Activated CD4-positive, alpha-beta memory T cell treated with anti-CD3 and anti-CD28 coated beads for 36 hours (primary cell): ENCODE results near the gene AP5S1. TPM values are rescaled to one million over a fixed set of nuclear protein-coding genes. Genes with fewer than 3 reads are reported as not detected.
A peak's percentile ranks its signal among the peaks of the same experiment; 100 is the strongest.
"Not testable (repeated sequence)": the region's sequence is repeated elsewhere in the genome, so short reads cannot be mapped to it uniquely, and the experiment has no call there.

ENCODE experiments used
- CTCF ChIA-PET: fragments of 350-600 bp; sonication (Branson Sonifier 250); formaldehyde crosslinking; loops from one replicate; lab custom pipeline; 2021; ENCODE audit warnings: antibody characterized with exemption, inconsistent platforms; lab: Charles Lee
- POLR2A ChIA-PET: fragments of 350-600 bp; sonication (Branson Sonifier 250); formaldehyde crosslinking; loops from one replicate; lab custom pipeline; 2021; ENCODE audit warnings: antibody characterized with exemption; lab: Charles Lee
- DNase-seq: peaks from one replicate; pipeline ENCODE4 v3.0.0-alpha.2; 2020
- H3K27ac Mint-ChIP-seq: one replicate; pipeline ENCODE4 v1.8.0; 2021; ENCODE audit warnings: mixed read lengths
- H3K27me3 Mint-ChIP-seq: one replicate; pipeline ENCODE4 v1.8.0; 2021; ENCODE audit warnings: mixed read lengths
- H3K36me3 Mint-ChIP-seq: one replicate; pipeline ENCODE4 v1.8.0; 2021; ENCODE audit warnings: mixed read lengths
- H3K4me1 Mint-ChIP-seq: one replicate; pipeline ENCODE4 v1.8.0; 2021; ENCODE audit warnings: low read depth, mixed read lengths
- H3K4me3 Mint-ChIP-seq: one replicate; pipeline ENCODE4 v1.8.0; 2021; ENCODE audit warnings: mild to moderate bottlenecking, mixed read lengths
- H3K9me3 Mint-ChIP-seq: one replicate; pipeline ENCODE4 v1.8.0; 2021; ENCODE audit warnings: mixed read lengths
- intact Hi-C: fragments of 100-400 bp; cut with micrococcal nuclease; formaldehyde crosslinking; loops from one replicate; pipeline ENCODE4 v1.15.1; 2023
- total RNA-seq, 2 experiments: library from RNA; stranded (reverse); gene quantifications; one replicate each; pipeline ENCODE4 v1.2.3, GENCODE V29; 2021

The AP5S1 gene
- total RNA-seq, 2 experiments from 2014 or later, result 9.1 to 10.0 TPM

DNA sequence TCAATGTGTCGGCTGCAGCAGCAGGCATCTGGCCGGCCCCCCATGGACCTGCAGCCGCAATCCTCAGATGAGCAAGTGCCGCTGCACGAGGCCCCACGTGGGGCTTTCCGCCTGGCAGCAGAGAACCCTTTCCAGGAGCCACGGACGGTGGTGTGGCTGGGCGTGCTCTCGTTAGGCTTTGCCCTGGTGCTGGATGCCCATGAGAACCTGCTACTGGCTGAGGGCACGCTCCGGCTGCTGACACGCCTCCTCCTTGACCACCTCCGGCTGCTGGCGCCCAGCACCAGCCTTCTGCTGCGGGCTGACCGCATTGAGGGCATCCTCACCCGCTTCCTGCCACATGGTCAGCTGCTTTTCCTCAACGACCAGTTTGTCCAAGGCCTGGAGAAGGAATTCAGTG is 3.5 kb downstream of the AP5S1 start:
- no peak for DNase-seq
- Mint-ChIP-seq H3K36me3 (peaks cover 6% of the 10 kb centered on the region), H3K27ac (no peak overlapping the region), H3K27me3 (no peaks in the 10 kb centered on the region), H3K4me3 (no peak overlapping the region), H3K9me3 (no peaks in the 10 kb centered on the region), H3K4me1 (peaks cover 16% of the 10 kb centered on the region)
- ChIA-PET POLR2A (no interaction called here), CTCF (interaction anchor here (1.1 kb wide), 1 partner anchor 113 kb away, joined by 4 read pairs; no protein-coding TSS in a partner anchor)
- intact Hi-C loops, result no loop called here

DNA sequence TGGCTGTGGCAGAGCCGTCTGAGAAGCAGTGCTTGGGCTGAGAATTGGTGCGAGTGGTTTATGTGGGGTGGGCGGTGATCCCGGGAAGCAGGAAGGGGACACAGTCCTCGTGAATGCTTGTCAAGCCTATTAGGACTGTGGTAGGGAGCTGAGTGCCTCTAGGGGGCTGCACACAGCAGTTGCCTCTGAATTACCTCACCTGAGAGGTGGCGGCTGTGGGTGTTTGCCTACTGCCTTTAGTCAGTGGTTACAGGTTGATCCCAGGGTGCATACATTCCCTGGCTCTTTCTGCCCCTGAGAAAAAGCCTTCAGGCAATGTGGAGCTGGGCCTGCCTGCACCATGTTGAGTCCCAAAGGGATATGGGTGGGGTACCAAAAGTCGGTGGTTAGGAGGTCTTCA is 5.2 kb downstream of the AP5S1 start:
- intact Hi-C loops, result no loop called here
- POLR2A ChIA-PET, result no interaction called here
- CTCF ChIA-PET, result no interaction called here

DNA sequence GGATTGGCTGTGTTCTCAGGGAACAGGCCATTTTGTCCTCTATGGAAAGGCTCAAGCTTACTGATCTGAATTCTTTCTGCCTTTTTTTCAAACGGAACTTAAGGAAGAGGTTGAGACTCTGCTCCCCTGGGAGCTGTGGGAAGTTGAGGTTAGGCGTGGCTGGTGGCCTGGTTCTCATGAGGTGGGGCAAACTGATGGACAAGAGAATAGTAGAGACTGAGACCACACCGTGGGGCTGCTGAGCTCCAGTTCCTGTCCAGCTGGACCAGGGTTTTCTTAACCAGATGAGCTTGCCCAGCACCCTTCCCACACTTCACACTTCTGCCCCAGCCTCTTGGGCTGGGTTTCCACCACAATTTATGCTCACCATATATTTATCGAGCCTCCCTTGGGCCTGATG is 6.1 kb downstream of the AP5S1 start:
- CTCF ChIA-PET, result interaction anchor here (0.8 kb wide), 1 partner anchor 29 kb away, joined by 3 read pairs; no protein-coding TSS in a partner anchor
- H3K4me3 Mint-ChIP-seq, result no peak overlapping the region

More for the DNA sequence above, 5.2 kb downstream of the AP5S1 start:
- no peak overlapping the region for H3K4me3 Mint-ChIP-seq
- H3K27me3 Mint-ChIP-seq, result no peaks in the 10 kb centered on the region
- no peak for DNase-seq
- no peak overlapping the region for H3K27ac Mint-ChIP-seq
- no peaks in the 10 kb centered on the region for H3K9me3 Mint-ChIP-seq
- H3K4me1 Mint-ChIP-seq, result peaks cover 7% of the 10 kb centered on the region
- peaks cover 6% of the 10 kb centered on the region for H3K36me3 Mint-ChIP-seq

DNA sequence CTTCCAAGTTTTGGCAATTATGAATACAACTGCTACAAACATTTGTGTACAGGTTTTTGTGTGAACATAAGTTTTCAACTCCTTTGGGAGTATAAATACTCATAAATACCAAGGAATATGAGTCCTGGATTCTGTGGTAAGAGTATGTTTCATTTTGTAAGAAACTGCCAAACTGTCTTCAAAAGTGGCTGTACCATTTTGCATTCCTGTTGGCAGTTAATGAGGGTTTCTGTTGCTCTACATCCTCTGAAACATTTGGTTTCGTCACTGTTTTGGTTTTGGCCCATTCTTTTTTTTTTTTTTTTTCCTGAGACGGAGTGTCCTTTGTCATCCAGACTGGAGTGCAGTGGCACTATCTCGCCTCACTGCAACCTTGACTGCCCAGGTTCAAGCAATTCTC is 8.5 kb downstream of the AP5S1 start:
- no peak overlapping the region for H3K4me3 Mint-ChIP-seq
- intact Hi-C loops, result no loop called here
- ChIA-PET CTCF (interaction anchor here (0.9 kb wide), 1 partner anchor 79 kb away, joined by 3 read pairs; no protein-coding TSS in a partner anchor), POLR2A (no interaction called here)
- H3K9me3 Mint-ChIP-seq, result no peaks in the 10 kb centered on the region
- H3K27me3 Mint-ChIP-seq, result no peaks in the 10 kb centered on the region
- H3K36me3 Mint-ChIP-seq, result peaks cover 3% of the 10 kb centered on the region
- DNase-seq, result no peak
- H3K27ac Mint-ChIP-seq, result no peak overlapping the region
- no peaks in the 10 kb centered on the region for H3K4me1 Mint-ChIP-seq

More for the DNA sequence above, 6.1 kb downstream of the AP5S1 start:
- Mint-ChIP-seq H3K27ac (no peak overlapping the region), H3K9me3 (no peaks in the 10 kb centered on the region), H3K4me1 (peaks cover 6% of the 10 kb centered on the region), H3K36me3 (peaks cover 6% of the 10 kb centered on the region), H3K27me3 (no peaks in the 10 kb centered on the region)
- POLR2A ChIA-PET, result no interaction called here
- DNase-seq, result no peak
- intact Hi-C loops, result no loop called here

DNA sequence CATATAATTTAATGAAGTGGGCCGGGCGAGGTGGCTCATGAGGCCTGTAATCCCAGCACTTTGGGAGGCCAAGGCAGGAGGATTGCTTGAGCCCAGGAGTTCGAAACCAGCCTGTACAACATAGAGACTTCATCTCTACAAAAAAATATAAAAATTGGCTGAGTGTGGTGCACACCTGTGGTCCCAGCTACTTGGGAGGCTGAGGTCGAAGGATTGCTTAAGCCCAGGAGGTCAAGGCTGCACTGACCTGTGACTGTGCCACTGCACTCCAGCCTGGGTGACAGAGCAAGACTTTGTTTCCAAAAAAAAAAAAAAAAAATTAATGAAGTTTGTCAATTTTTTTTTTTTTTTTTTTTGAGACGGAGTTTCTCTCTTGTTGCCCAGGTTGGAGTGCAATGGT is 9.5 kb downstream of the AP5S1 start:
- H3K4me1 Mint-ChIP-seq, H3K4me3 Mint-ChIP-seq, DNase-seq, intact Hi-C loops, H3K27me3 Mint-ChIP-seq, H3K36me3 Mint-ChIP-seq, POLR2A ChIA-PET, H3K27ac Mint-ChIP-seq, H3K9me3 Mint-ChIP-seq: not testable (repeated sequence)
- CTCF ChIA-PET, result interaction anchor here (1.0 kb wide), 1 partner anchor 44 kb away, joined by 4 read pairs; the partner anchor contains the start of gene CENPB

DNA sequence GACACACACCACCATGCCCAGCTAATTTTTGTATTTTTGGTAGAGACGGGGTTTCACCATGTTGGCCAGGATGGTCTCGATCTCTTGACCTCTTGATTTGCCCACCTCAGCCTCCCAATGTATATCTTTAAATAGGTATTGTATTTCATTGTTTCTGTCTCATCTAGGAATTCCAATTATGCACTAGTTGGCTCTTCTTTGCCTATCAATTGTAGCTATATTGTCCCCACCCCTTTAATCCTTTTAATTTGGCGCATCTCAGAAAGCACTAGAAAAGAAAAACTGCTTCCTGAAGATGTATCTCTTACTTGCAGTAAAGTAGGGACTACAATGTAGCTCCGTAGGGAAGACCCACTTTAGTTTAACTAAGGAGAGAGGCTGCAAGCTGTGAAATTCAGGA is 15.8 kb downstream of the AP5S1 start:
- Mint-ChIP-seq H3K27ac (no peak overlapping the region), H3K4me1 (no peaks in the 10 kb centered on the region), H3K4me3 (no peak overlapping the region), H3K9me3 (no peaks in the 10 kb centered on the region), H3K36me3 (no peaks in the 10 kb centered on the region), H3K27me3 (no peaks in the 10 kb centered on the region)
- ChIA-PET POLR2A (no interaction called here), CTCF (interaction anchor here (1.3 to 1.7 kb wide), 2 partner anchors 16 to 19 kb away, joined by 3 to 4 read pairs; partner anchors contain the start of gene AP5S1)
- intact Hi-C loops, result no loop called here
- DNase-seq, result no peak

DNA sequence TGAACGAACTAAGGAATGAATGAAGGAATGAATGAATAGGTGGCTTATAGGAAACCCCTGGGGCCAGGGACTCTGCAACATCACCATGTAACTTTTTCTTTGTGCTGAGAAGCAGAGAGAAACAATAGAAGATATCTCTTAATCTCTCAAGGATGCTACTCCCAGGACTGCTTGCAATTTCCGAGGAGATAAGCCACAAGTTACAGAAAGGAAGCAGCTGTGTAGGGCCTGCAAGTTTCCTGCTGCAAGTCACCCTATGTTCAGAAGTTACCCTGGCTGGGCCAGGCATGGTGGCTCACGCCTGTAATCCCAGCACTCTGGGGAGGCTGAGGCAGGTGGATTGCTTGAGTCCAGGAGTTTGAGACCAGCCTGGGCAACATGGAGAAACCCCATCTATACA is 19.0 kb downstream of the AP5S1 start:
- H3K4me1 Mint-ChIP-seq, result no peaks in the 10 kb centered on the region
- H3K27ac Mint-ChIP-seq, result no peak overlapping the region
- no peak for DNase-seq
- no peaks in the 10 kb centered on the region for H3K27me3 Mint-ChIP-seq
- H3K36me3 Mint-ChIP-seq, result no peaks in the 10 kb centered on the region
- ChIA-PET POLR2A (no interaction called here), CTCF (interaction anchor here (1.2 kb wide), 1 partner anchor 19 kb away, joined by 5 read pairs; the partner anchor contains the start of gene AP5S1)
- H3K4me3 Mint-ChIP-seq, result no peak overlapping the region
- H3K9me3 Mint-ChIP-seq, result no peaks in the 10 kb centered on the region
- intact Hi-C loops, result no loop called here

DNA sequence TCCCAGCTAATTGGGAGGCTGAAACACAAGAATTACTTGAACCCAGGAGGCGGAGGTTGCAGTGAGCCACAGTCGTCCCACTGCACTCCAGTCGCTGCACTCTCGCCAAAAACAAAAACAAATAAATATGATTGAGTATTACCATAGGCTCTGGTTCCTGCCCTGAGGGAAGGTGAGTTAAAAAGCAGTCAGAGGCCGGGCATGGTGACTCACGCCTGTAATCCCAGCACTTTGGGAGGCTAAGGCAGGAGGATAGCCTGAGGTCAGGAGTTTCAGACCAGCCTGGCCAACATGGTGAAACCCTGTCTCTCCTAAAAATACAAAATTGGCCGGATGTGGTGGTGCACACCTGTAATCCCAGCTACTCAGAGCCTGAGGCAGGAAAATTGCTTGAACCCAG is 19.9 kb downstream of the AP5S1 start:
- H3K4me1 Mint-ChIP-seq, H3K4me3 Mint-ChIP-seq, CTCF ChIA-PET, intact Hi-C loops, H3K36me3 Mint-ChIP-seq, DNase-seq, H3K9me3 Mint-ChIP-seq, POLR2A ChIA-PET, H3K27me3 Mint-ChIP-seq, H3K27ac Mint-ChIP-seq: not testable (repeated sequence)

DNA sequence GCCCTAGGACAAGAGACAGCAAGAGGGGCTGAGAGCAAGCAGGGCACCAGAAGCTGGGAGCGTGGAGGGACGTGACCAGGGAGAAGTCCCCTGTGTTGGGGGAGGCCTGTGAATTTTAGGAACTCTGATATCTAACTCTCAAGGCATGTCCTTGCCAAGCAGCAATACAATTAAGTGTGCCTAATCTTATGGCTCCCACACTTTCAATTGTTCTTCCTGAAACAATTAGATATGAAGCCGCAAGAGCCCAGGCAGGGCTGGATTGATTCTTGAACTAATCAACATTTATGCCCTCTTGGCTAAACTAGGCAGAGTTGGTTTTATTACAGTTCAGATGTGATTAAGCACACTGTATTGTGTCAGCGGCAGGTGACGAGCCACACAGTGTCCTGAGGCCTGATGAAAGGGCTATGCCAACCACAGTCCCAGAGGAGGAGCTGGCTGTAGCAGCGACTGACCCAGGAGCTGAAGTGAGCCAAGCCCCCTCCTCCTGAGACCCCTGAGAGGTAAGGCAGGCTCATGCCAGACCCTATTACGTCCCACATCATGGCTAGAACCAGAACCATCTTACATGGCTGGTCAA is 22.1 kb downstream of the AP5S1 start:
- Mint-ChIP-seq H3K27ac (no peak overlapping the region), H3K36me3 (no peaks in the 10 kb centered on the region), H3K27me3 (no peaks in the 10 kb centered on the region), H3K9me3 (no peaks in the 10 kb centered on the region), H3K4me1 (peaks cover 9% of the 10 kb centered on the region), H3K4me3 (no peak overlapping the region)
- intact Hi-C loops, result no loop called here
- ChIA-PET CTCF (no interaction called here), POLR2A (no interaction called here)
- no peak for DNase-seq

DNA sequence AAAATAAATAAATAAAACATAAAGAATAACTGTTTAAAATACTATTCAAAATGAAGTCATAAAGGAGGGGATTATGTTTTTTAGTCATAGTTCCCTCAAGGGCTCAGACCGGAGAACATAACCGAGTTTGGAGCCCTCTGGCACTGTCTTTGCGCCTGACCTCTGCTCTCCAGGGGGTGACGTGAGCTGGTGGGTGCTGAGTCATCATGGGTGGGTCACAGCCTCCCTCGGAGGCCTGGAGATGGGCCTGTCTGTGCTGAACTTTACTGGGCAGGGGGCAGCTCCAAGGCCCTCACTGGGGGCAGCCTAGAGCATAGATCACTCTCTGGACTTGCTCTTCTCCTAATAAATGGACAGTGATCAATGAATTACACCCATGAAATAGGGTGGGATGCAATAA is 23.1 kb downstream of the AP5S1 start:
- peaks cover 14% of the 10 kb centered on the region for H3K4me1 Mint-ChIP-seq
- POLR2A ChIA-PET, result no interaction called here

DNA sequence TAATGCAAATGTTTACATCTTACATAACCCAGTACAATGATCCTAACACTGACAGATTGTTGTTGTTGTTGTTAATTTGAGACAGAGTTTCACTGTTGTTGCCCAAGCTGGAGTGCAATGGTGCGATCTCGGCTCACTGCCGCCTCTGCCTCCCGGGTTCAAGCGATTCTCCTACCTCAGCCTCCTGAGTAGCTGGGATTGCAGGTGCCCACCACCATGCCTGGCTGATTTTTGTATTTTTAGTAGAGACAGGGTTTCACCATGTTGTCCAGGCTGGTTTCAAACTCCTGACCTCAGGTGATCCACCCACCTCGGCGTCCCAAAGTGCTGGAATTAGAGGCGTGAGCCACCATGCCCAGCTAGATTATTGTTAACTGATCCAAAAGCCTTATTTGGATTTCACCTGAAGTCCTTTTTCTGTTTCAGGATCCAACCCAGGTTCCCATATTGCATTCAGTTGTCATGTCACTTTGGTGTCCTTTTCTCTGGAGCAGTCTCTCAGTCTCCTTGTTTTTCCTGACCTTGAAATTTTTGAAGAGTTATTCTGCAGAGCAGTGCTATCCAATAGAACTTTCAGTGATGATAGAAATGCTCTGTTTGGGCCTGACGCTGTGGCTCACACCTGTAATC is 23.8 kb downstream of the AP5S1 start:
- H3K4me1 Mint-ChIP-seq, result peaks cover 20% of the 10 kb centered on the region
- POLR2A ChIA-PET, H3K36me3 Mint-ChIP-seq, DNase-seq, H3K27ac Mint-ChIP-seq, H3K27me3 Mint-ChIP-seq, H3K9me3 Mint-ChIP-seq, intact Hi-C loops, H3K4me3 Mint-ChIP-seq: not testable (repeated sequence)
- CTCF ChIA-PET, result interaction anchor here (1.8 to 3.2 kb wide), 3 partner anchors 11 to 76 kb away, joined by 6 to 20 read pairs (median 8); partner anchors contain the start of genes ADISSP and AP5S1

More for the DNA sequence above, 23.1 kb downstream of the AP5S1 start:
- no peak overlapping the region for H3K27ac Mint-ChIP-seq
- no peaks in the 10 kb centered on the region for H3K27me3 Mint-ChIP-seq
- no peaks in the 10 kb centered on the region for H3K9me3 Mint-ChIP-seq
- no peak for DNase-seq
- no peak overlapping the region for H3K4me3 Mint-ChIP-seq
- H3K36me3 Mint-ChIP-seq, result no peaks in the 10 kb centered on the region
- intact Hi-C loops, result no loop called here
- CTCF ChIA-PET, result interaction anchor here (3.2 kb wide), 1 partner anchor 11 kb away, joined by 20 read pairs; no protein-coding TSS in a partner anchor

DNA sequence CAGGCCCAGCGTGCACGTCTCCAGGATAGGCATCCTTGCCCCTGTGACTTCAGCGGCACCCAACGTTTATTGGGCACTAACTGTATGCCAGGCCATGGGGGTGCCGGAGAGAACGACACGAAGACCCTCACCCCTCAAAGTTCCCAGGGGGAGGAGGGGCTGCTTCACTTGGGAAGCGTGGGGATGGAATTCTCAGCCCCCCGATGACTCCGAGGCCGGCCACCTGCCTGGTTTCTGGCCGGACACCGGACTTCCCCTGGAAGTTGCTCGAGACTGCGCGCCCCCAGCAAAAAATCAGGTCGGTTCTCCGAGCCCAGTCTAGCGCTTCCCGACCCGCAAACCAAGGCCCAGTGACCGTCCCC is 26.0 kb downstream of the AP5S1 start:
- ChIA-PET CTCF (interaction anchor here (2.0 kb wide), 1 partner anchor 78 kb away, joined by 6 read pairs; the partner anchor contains the start of gene ADISSP), POLR2A (no interaction called here)
- Mint-ChIP-seq H3K9me3 (no peaks in the 10 kb centered on the region), H3K27me3 (no peaks in the 10 kb centered on the region), H3K27ac (peak overlapping the region; percentile 85), H3K4me1 (peaks cover 24% of the 10 kb centered on the region), H3K4me3 (peak overlapping the region; percentile 91), H3K36me3 (no peaks in the 10 kb centered on the region)
- no peak for DNase-seq
- intact Hi-C loops, result loop anchor here (1.0 to 2.0 kb wide), 3 partner anchors 26 to 93 kb away; partner anchors contain the start of gene AP5S1
